Measurements from ENCODE around the gene HSD11B1. TPM values are rescaled to one million over a fixed set of nuclear protein-coding genes. Genes with fewer than 3 reads are reported as not detected.

The HSD11B1 gene
- total RNA-seq, 2 donors from 2014 or later: not detected

GRCh38 chr1:209723756-209724693, 19.4 kb downstream of the HSD11B1 start:
- H3K36me3 Mint-ChIP-seq (ENCODE audit: low read depth): no peaks in the 10 kb centered on the region
- TF ChIP-seq CTCF (conservative IDR thresholded peaks at IDR 0.05): no peak
- DNase-seq: no peak
- H3K4me3 Mint-ChIP-seq: no peak overlapping the region
- no peaks in the 10 kb centered on the region for H3K36me3 ChIP-seq (ENCODE audit: control insufficient read depth, insufficient read depth, low read length)
- H3K9me3 ChIP-seq (ENCODE audit: control insufficient read depth, low read length): no peaks in the 10 kb centered on the region
- H3K4me1 Mint-ChIP-seq: no peaks in the 10 kb centered on the region
- H3K27ac Mint-ChIP-seq: no peak overlapping the region
- no peaks in the 10 kb centered on the region for H3K9me3 Mint-ChIP-seq
- WGBS, 2 experiments (ENCODE audit: insufficient coverage in 1 of 2, insufficient read length in 1 of 2): 69 to 71% methylated on average over 2 to 3 of the region's 3 CpGs
- peaks cover 23% of the 10 kb centered on the region for H3K27me3 Mint-ChIP-seq (ENCODE audit: insufficient read depth)
- no peaks in the 10 kb centered on the region for H3K4me1 ChIP-seq (ENCODE audit: control insufficient read depth, insufficient read depth, low read length)
- no peak overlapping the region for H3K9ac ChIP-seq (ENCODE audit: extremely low read depth, low read length, poor library complexity, severe bottlenecking)
- no peak overlapping the region for H3K4me3 ChIP-seq (ENCODE audit: low read length)
- peaks cover 24% of the 10 kb centered on the region for H3K27me3 ChIP-seq (ENCODE audit: control insufficient read depth, insufficient read depth, low read length, poor library complexity, severe bottlenecking)
- H3K27ac ChIP-seq (ENCODE audit: low read depth, low read length): no peak overlapping the region

- no peak overlapping the region for H3K4me3 Mint-ChIP-seq
- no peak overlapping the region for H3K4me3 ChIP-seq (ENCODE audit: low read length)
- H3K27me3 ChIP-seq (ENCODE audit: control insufficient read depth, insufficient read depth, low read length, poor library complexity, severe bottlenecking): peaks cover 50% of the 10 kb centered on the region
- H3K9ac ChIP-seq (ENCODE audit: extremely low read depth, low read length, poor library complexity, severe bottlenecking): no peak overlapping the region
- H3K4me1 ChIP-seq (ENCODE audit: control insufficient read depth, insufficient read depth, low read length): no peaks in the 10 kb centered on the region
- TF ChIP-seq CTCF (conservative IDR thresholded peaks at IDR 0.05): no peak
- H3K4me1 Mint-ChIP-seq: no peaks in the 10 kb centered on the region
- H3K27ac ChIP-seq (ENCODE audit: low read depth, low read length): no peak overlapping the region
- no peak for DNase-seq
- WGBS, 2 experiments (ENCODE audit: insufficient coverage in 1 of 2, insufficient read length in 1 of 2): 83 to 84% methylated on average over 1 to 2 of the region's 2 CpGs
- H3K27me3 Mint-ChIP-seq (ENCODE audit: insufficient read depth): peaks cover 28% of the 10 kb centered on the region
- no peaks in the 10 kb centered on the region for H3K9me3 ChIP-seq (ENCODE audit: control insufficient read depth, low read length)
- H3K36me3 Mint-ChIP-seq (ENCODE audit: low read depth): no peaks in the 10 kb centered on the region
- H3K36me3 ChIP-seq (ENCODE audit: control insufficient read depth, insufficient read depth, low read length): no peaks in the 10 kb centered on the region
- H3K27ac Mint-ChIP-seq: no peak overlapping the region
- H3K9me3 Mint-ChIP-seq: no peaks in the 10 kb centered on the region
These were observed 22.6 kb downstream of the HSD11B1 start for GRCh38 chr1:209727286-209727685.

GRCh38 chr1:209727785-209728184, 23.1 kb downstream of the HSD11B1 start:
- H3K9ac ChIP-seq (ENCODE audit: extremely low read depth, low read length, poor library complexity, severe bottlenecking): no peak overlapping the region
- Mint-ChIP-seq H3K36me3 (ENCODE audit: low read depth) (no peaks in the 10 kb centered on the region), H3K27ac (no peak overlapping the region), H3K9me3 (no peaks in the 10 kb centered on the region), H3K27me3 (ENCODE audit: insufficient read depth) (peaks cover 28% of the 10 kb centered on the region), H3K4me1 (no peaks in the 10 kb centered on the region), H3K4me3 (no peak overlapping the region)
- H3K27me3 ChIP-seq (ENCODE audit: control insufficient read depth, insufficient read depth, low read length, poor library complexity, severe bottlenecking): peaks cover 50% of the 10 kb centered on the region
- H3K4me3 ChIP-seq (ENCODE audit: low read length): no peak overlapping the region
- DNase-seq: no peak
- no peaks in the 10 kb centered on the region for H3K36me3 ChIP-seq (ENCODE audit: control insufficient read depth, insufficient read depth, low read length)
- no peaks in the 10 kb centered on the region for H3K9me3 ChIP-seq (ENCODE audit: control insufficient read depth, low read length)
- no peak for TF ChIP-seq CTCF (conservative IDR thresholded peaks at IDR 0.05)
- 93 to 94% methylated on average over 3 of the region's 3 CpGs for WGBS, 2 experiments (ENCODE audit: insufficient coverage in 1 of 2, insufficient read length in 1 of 2)
- H3K27ac ChIP-seq (ENCODE audit: low read depth, low read length): no peak overlapping the region
- no peaks in the 10 kb centered on the region for H3K4me1 ChIP-seq (ENCODE audit: control insufficient read depth, insufficient read depth, low read length)

Measured in endodermal cell (in vitro differentiated cells).